HG03025 (cell line): ENCODE data around the gene OR2B6.
"Not testable (repeated sequence)": the region's sequence is repeated elsewhere in the genome, so short reads cannot be mapped to it uniquely, and the experiment has no call there.

Source experiments
- ATAC-seq: cut with Tn5 transposase; IDR thresholded peaks from one replicate; pipeline ENCODE4 v1.9.1; 2021; ENCODE audit warnings: mild to moderate bottlenecking, moderate library complexity; ENCODE audit not compliant: unreplicated experiment, low FRiP score

The OR2B6 gene

GRCh38 chr6:27956941-27957340 is at the start of gene OR2B6:
Gene OR2B6, plus strand, starts transcription at chr6:27957241. Its CDS starts 0 bp downstream, at chr6:27957241.
- ATAC-seq = no peak

- no peak for ATAC-seq
Measured at GRCh38 chr6:27908017-27908416, 49.0 kb upstream of the OR2B6 start.

- no peak for ATAC-seq
Measured at GRCh38 chr6:27911956-27912446, 45.0 kb upstream of the OR2B6 start, which contains the start of gene OR2B2. Gene OR2B2, minus strand, starts transcription at chr6:27912396. Its CDS starts 77 bp downstream, at chr6:27912319.

- no peak for ATAC-seq
Measured at GRCh38 chr6:27922949-27923348, 34.1 kb upstream of the OR2B6 start.

- no peak for ATAC-seq
Measured at GRCh38 chr6:27924179-27924578, 32.9 kb upstream of the OR2B6 start.

- not testable (repeated sequence) for ATAC-seq
Measured at GRCh38 chr6:27928041-27928440, 29.0 kb upstream of the OR2B6 start.

- not testable (repeated sequence) for ATAC-seq
Measured at GRCh38 chr6:27929930-27930329, 27.1 kb upstream of the OR2B6 start.

- ATAC-seq = no peak
Measured at GRCh38 chr6:27931209-27931608, 25.8 kb upstream of the OR2B6 start.

GRCh38 chr6:27940766-27941165 is 16.3 kb upstream of the OR2B6 start:
- no peak for ATAC-seq

- ATAC-seq = not testable (repeated sequence)
Measured at GRCh38 chr6:27943072-27943471, 14.0 kb upstream of the OR2B6 start.

GRCh38 chr6:27948237-27948636 is 8.8 kb upstream of the OR2B6 start:
- no peak for ATAC-seq

- ATAC-seq = no peak
Measured at GRCh38 chr6:27951040-27951439, 6.0 kb upstream of the OR2B6 start.

- ATAC-seq = no peak
Measured at GRCh38 chr6:27957516-27957915, 475 bp downstream of the OR2B6 start.

GRCh38 chr6:27962506-27962905 is 5.5 kb downstream of the OR2B6 start:
- ATAC-seq = no peak

GRCh38 chr6:27966044-27966443 is 9.0 kb downstream of the OR2B6 start:
- no peak for ATAC-seq

GRCh38 chr6:27966816-27967426 is 9.9 kb downstream of the OR2B6 start:
- ATAC-seq = no peak

- ATAC-seq = no peak
Measured at GRCh38 chr6:27970444-27970843, 13.4 kb downstream of the OR2B6 start.

GRCh38 chr6:27972750-27973149 is 15.7 kb downstream of the OR2B6 start:
- no peak for ATAC-seq

- ATAC-seq = no peak
Measured at GRCh38 chr6:27977387-27977786, 20.3 kb downstream of the OR2B6 start.

- no peak for ATAC-seq
Measured at GRCh38 chr6:27978705-27979104, 21.7 kb downstream of the OR2B6 start.

- ATAC-seq = no peak
Measured at GRCh38 chr6:27980111-27980510, 23.1 kb downstream of the OR2B6 start.

GRCh38 chr6:27986928-27987725 is 30.1 kb downstream of the OR2B6 start:
- ATAC-seq = no peak
